Measurements from ENCODE around the gene USP2. TPM values are rescaled to one million over a fixed set of nuclear protein-coding genes. Genes with fewer than 3 reads are reported as not detected.

Gene USP2
- total RNA-seq, 2 experiments from 2014 or later, result 0.61 to 0.96 TPM

- H3K4me3 Mint-ChIP-seq, result no peak overlapping the region
- POLR2A ChIA-PET, result interaction anchor here (0.9 to 1.5 kb wide), 4 partner anchors 9 to 18 kb away, joined by 3 to 4 read pairs (median 4); partner anchors contain the start of gene RNF26
- no peak for ATAC-seq
Observed at GRCh38 chr11:119319136-119319699, 62.3 kb downstream of the USP2 start.

GRCh38 chr11:119318240-119319135 lies 63.0 kb downstream of the USP2 start:
- Mint-ChIP-seq H3K36me3 (ENCODE audit: low read depth) (no peaks in the 10 kb centered on the region), H3K4me1 (ENCODE audit: low read depth) (peaks cover 26% of the 10 kb centered on the region), H3K4me3 (no peak overlapping the region), H3K27ac (no peak overlapping the region), H3K27me3 (peaks cover 15% of the 10 kb centered on the region), H3K9me3 (no peaks in the 10 kb centered on the region)
- no peak for TF ChIP-seq CTCF (IDR thresholded peaks at IDR 0.05)
- DNase-seq, result peak; percentile 69
- CTCF ChIA-PET, result interaction anchor here (1.0 to 11.4 kb wide), 5 partner anchors 8 to 112 kb away, joined by 3 to 201 read pairs (median 5); partner anchors contain the start of genes CBL and RNF26
- POLR2A ChIA-PET, result interaction anchor here (0.9 to 1.9 kb wide), 5 partner anchors 9 to 16 kb away, joined by 3 to 8 read pairs (median 4); partner anchors contain the start of gene RNF26
- peak; percentile 9 for ATAC-seq
- intact Hi-C loops (cut with micrococcal nuclease), result no loop called here

More at GRCh38 chr11:119319136-119319699, 62.3 kb downstream of the USP2 start:
- no peaks in the 10 kb centered on the region for H3K9me3 Mint-ChIP-seq
- no peaks in the 10 kb centered on the region for H3K36me3 Mint-ChIP-seq (ENCODE audit: low read depth)
- H3K4me1 Mint-ChIP-seq (ENCODE audit: low read depth), result peaks cover 26% of the 10 kb centered on the region
- peaks cover 15% of the 10 kb centered on the region for H3K27me3 Mint-ChIP-seq
- TF ChIP-seq CTCF (IDR thresholded peaks at IDR 0.05), result no peak
- DNase-seq, result no peak
- no peak overlapping the region for H3K27ac Mint-ChIP-seq
- CTCF ChIA-PET, result interaction anchor here (1.4 to 11.4 kb wide), 4 partner anchors 9 to 113 kb away, joined by 3 to 201 read pairs (median 4); partner anchors contain the start of genes CBL and RNF26
- intact Hi-C loops (cut with micrococcal nuclease), result no loop called here

GRCh38 chr11:119317592-119318239 lies 63.8 kb downstream of the USP2 start:
- CTCF ChIA-PET, result interaction anchor here (0.6 to 11.4 kb wide), 5 partner anchors 9 to 112 kb away, joined by 3 to 201 read pairs (median 5); partner anchors contain the start of genes CBL and RNF26

More at GRCh38 chr11:119317592-119318239, 63.8 kb downstream of the USP2 start:
- Mint-ChIP-seq H3K9me3 (no peaks in the 10 kb centered on the region), H3K4me3 (no peak overlapping the region), H3K36me3 (ENCODE audit: low read depth) (no peaks in the 10 kb centered on the region), H3K27me3 (peaks cover 15% of the 10 kb centered on the region), H3K27ac (no peak overlapping the region), H3K4me1 (ENCODE audit: low read depth) (peaks cover 26% of the 10 kb centered on the region)
- intact Hi-C loops (cut with micrococcal nuclease), result no loop called here
- DNase-seq (no peak), ATAC-seq (no peak)
- POLR2A ChIA-PET, result interaction anchor here (0.6 to 1.9 kb wide), 4 partner anchors 8 to 16 kb away, joined by 3 to 8 read pairs (median 5); partner anchors contain the start of gene RNF26
- no peak for TF ChIP-seq CTCF (IDR thresholded peaks at IDR 0.05)
